Measurements from ENCODE around the gene ZPR1. TPM values are rescaled to one million over a fixed set of nuclear protein-coding genes. Genes with fewer than 3 reads are reported as not detected.

Gene ZPR1
- total RNA-seq, 3 donors from 2014 or later: 28.5 to 34.6 (median 33.4) TPM

- ATAC-seq (peak; percentile 14), DNase-seq (no peak)
- intact Hi-C loops (cut with DNase I, micrococcal nuclease): no loop called here
- Histone ChIP-seq H3K36me3 (ENCODE audit: low read depth) (no peaks in the 10 kb centered on the region), H3K4me3 (no peak within 1 kb of the TSS), H3K4me1 (ENCODE audit: low read depth) (no peaks in the 10 kb centered on the region), H3K9me3 (no peaks in the 10 kb centered on the region)
- no peak for TF ChIP-seq CTCF (IDR thresholded peaks at IDR 0.05)
Observed at GRCh38 chr11:116829525-116830183, 41.8 kb upstream of the ZPR1 start, which contains the start of gene APOC3. APOC3 (plus strand) TSS chr11:116829907; CDS start chr11:116830583, 676 bp downstream.

GRCh38 chr11:116828632-116829524, 41.1 kb upstream of the ZPR1 start:
- Histone ChIP-seq H3K4me1 (ENCODE audit: low read depth) (no peaks in the 10 kb centered on the region), H3K36me3 (ENCODE audit: low read depth) (no peaks in the 10 kb centered on the region), H3K9me3 (no peaks in the 10 kb centered on the region), H3K4me3 (no peak overlapping the region)
- intact Hi-C loops (cut with DNase I, micrococcal nuclease): no loop called here
- DNase-seq (no peak), ATAC-seq (no peak)
- TF ChIP-seq CTCF (IDR thresholded peaks at IDR 0.05): no peak

- no peak for TF ChIP-seq CTCF (IDR thresholded peaks at IDR 0.05)
- DNase-seq: no peak
- no peaks in the 10 kb centered on the region for H3K4me1 ChIP-seq (ENCODE audit: low read depth)
Observed at GRCh38 chr11:116827461-116827860, 39.6 kb upstream of the ZPR1 start.

GRCh38 chr11:116826751-116827431, 39.1 kb upstream of the ZPR1 start:
- no peaks in the 10 kb centered on the region for H3K9me3 ChIP-seq
- DNase-seq: no peak
- intact Hi-C loops (cut with DNase I, micrococcal nuclease): no loop called here
- no peak for TF ChIP-seq CTCF (IDR thresholded peaks at IDR 0.05)
- no peak for ATAC-seq
- no peaks in the 10 kb centered on the region for H3K36me3 ChIP-seq (ENCODE audit: low read depth)
- no peak overlapping the region for H3K4me3 ChIP-seq
- H3K4me1 ChIP-seq (ENCODE audit: low read depth): no peaks in the 10 kb centered on the region

More at GRCh38 chr11:116827461-116827860, 39.6 kb upstream of the ZPR1 start:
- intact Hi-C loops (cut with DNase I, micrococcal nuclease): no loop called here
- ATAC-seq: no peak
- Histone ChIP-seq H3K9me3 (no peaks in the 10 kb centered on the region), H3K36me3 (ENCODE audit: low read depth) (no peaks in the 10 kb centered on the region), H3K4me3 (no peak overlapping the region)

- ATAC-seq (no peak), DNase-seq (no peak)
- TF ChIP-seq CTCF (IDR thresholded peaks at IDR 0.05): no peak
- no peak overlapping the region for H3K4me3 ChIP-seq
- H3K4me1 ChIP-seq (ENCODE audit: low read depth): no peaks in the 10 kb centered on the region
- intact Hi-C loops (cut with DNase I, micrococcal nuclease): no loop called here
- no peaks in the 10 kb centered on the region for H3K9me3 ChIP-seq
- no peaks in the 10 kb centered on the region for H3K36me3 ChIP-seq (ENCODE audit: low read depth)
Observed at GRCh38 chr11:116825854-116826750, 38.3 kb upstream of the ZPR1 start.

All from mucosa of descending colon (tissue), 3 donors.